NT2/D1 (cell line): ENCODE data around the gene ACTL10.

Source experiments
- DNase-seq: peaks from one replicate; pipeline ENCODE4 v3.0.0-alpha.2; 2011; ENCODE audit warnings: low read depth, low spot score
- H3K27me3 ChIP-seq: 2 replicates; pipeline ENCODE4 v1.6.0; 2011; ENCODE audit warnings: mild to moderate bottlenecking; ENCODE audit not compliant: insufficient read length, insufficient read depth
- H3K36me3 ChIP-seq: 2 replicates; pipeline ENCODE4 v1.6.1; 2011; ENCODE audit warnings: mild to moderate bottlenecking, low read length, mixed read lengths; ENCODE audit not compliant: insufficient read depth, insufficient read length
- H3K4me1 ChIP-seq: 2 replicates; pipeline ENCODE4 v1.5.1; 2011; ENCODE audit not compliant: insufficient read depth, insufficient read length
- H3K4me3 ChIP-seq: 2 replicates; pipeline ENCODE4 v1.5.1; 2011; ENCODE audit warnings: low read depth; ENCODE audit not compliant: insufficient read length
- H3K9ac ChIP-seq: 2 replicates; pipeline ENCODE4 v1.6.0; 2011; ENCODE audit warnings: low read depth; ENCODE audit not compliant: insufficient read length
- H3K9me3 ChIP-seq: 2 replicates; pipeline ENCODE4 v1.5.1; 2011; ENCODE audit warnings: mild to moderate bottlenecking, low read length; ENCODE audit not compliant: insufficient read depth
- SUZ12 ChIP-seq: IDR thresholded peaks from 2 replicates; pipeline ENCODE4 v1.6.1; 2011; ENCODE audit not compliant: insufficient read length, insufficient read depth; ENCODE audit errors: extremely low read depth
- YY1 ChIP-seq: IDR thresholded peaks from 2 replicates; pipeline ENCODE4 v1.6.1; 2011; ENCODE audit not compliant: insufficient read length, insufficient read depth
- ZNF274 ChIP-seq: IDR thresholded peaks from 2 replicates; pipeline ENCODE4 v1.6.1; 2011; ENCODE audit warnings: mild to moderate bottlenecking, low read depth, low read length

Gene ACTL10

DNA sequence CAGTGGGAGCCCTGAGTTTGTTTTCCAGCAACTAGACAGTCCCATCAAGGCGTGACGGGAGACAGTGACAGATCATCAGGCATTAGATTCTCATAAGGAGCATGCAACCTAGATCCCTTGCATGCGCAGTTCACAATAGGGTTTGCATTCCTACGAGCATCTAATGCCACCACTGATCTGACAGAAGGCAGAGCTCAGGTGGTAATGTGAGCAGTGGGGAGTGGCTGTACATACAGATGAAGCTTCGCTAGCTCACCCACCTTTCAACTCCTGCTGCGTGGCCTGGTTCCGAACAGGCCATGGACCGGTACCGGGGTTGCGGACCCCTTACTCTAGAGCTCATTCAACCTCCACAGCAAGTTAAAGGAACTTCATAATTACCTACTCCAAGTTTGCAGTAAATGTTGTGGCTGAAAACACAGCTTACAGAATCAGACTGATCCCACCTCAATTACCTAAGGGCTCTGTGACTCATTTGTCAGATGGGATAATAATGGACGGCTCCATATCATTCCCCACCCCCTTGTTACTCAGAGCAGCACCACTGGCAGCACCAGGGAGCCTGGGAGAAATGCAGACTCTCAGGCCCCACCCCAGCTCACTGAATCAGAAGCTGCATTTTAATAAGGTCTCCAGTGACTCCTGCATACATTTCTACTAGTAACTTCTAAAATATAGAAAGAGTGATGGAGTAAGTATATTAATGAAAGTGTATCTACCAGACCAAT, 37.6 kb downstream of the ACTL10 start:
- H3K27me3 ChIP-seq = no peaks in the 10 kb centered on the region
- H3K9me3 ChIP-seq = peaks cover 11% of the 10 kb centered on the region; the same call in 1 of the 2 replicates
- no peaks in the 10 kb centered on the region for H3K36me3 ChIP-seq
- no peak overlapping the region for H3K4me3 ChIP-seq
- TF ChIP-seq ZNF274 = no peak
- TF ChIP-seq YY1 = no peak
- H3K4me1 ChIP-seq = no peaks in the 10 kb centered on the region
- no peak overlapping the region for H3K9ac ChIP-seq
- no peak for DNase-seq

DNA sequence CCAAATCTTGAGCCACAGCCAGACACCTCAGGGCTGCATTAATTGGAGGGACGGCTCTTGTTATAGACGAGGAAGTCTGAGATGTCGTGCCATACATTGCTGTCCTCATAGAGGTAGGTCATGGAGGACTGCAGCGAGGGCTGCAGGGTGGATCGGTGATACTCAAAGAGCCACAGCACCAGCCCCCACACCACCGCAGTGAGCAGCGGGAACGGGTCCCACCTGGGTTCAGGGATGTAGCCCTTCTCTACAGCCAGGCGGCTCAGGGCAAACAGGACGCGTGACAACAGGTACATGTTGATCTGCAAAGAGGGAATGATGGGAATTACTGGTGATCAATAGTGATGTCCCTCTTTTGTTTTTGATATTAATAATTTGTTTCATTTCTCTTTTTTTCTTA, 40.9 kb downstream of the ACTL10 start:
- Histone ChIP-seq H3K4me3 (no peak overlapping the region), H3K27me3 (no peaks in the 10 kb centered on the region), H3K36me3 (no peaks in the 10 kb centered on the region), H3K9ac (no peak overlapping the region), H3K9me3 (no peaks in the 10 kb centered on the region), H3K4me1 (peaks cover 4% of the 10 kb centered on the region)
- no peak for TF ChIP-seq SUZ12
- no peak for TF ChIP-seq YY1
- TF ChIP-seq ZNF274 = no peak
- DNase-seq = no peak

DNA sequence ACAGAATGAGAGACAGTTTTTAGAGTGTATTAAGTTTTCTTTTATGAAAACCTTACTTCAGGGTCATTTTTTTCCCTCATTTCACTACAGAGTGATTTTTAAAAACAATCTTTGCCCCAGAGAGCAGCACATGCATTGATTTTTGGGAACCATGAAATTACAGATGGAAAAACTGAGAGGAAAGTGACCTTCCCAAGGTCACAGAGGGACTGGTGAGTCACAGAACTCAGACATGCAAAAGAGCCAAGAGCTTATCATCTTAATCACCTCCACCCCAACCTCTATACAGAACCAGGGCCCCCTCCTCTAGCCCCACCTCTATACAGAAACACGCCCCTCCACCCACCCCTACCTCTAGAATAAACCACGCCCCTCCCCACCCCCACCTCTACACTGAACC, 42.7 kb downstream of the ACTL10 start:
- no peaks in the 10 kb centered on the region for H3K36me3 ChIP-seq
- H3K9me3 ChIP-seq = no peaks in the 10 kb centered on the region
- no peak overlapping the region for H3K4me3 ChIP-seq
- H3K9ac ChIP-seq = no peak overlapping the region
- DNase-seq = no peak
- H3K4me1 ChIP-seq = peaks cover 4% of the 10 kb centered on the region
- no peaks in the 10 kb centered on the region for H3K27me3 ChIP-seq
- no peak for TF ChIP-seq SUZ12
- TF ChIP-seq YY1 = no peak
- no peak for TF ChIP-seq ZNF274

DNA sequence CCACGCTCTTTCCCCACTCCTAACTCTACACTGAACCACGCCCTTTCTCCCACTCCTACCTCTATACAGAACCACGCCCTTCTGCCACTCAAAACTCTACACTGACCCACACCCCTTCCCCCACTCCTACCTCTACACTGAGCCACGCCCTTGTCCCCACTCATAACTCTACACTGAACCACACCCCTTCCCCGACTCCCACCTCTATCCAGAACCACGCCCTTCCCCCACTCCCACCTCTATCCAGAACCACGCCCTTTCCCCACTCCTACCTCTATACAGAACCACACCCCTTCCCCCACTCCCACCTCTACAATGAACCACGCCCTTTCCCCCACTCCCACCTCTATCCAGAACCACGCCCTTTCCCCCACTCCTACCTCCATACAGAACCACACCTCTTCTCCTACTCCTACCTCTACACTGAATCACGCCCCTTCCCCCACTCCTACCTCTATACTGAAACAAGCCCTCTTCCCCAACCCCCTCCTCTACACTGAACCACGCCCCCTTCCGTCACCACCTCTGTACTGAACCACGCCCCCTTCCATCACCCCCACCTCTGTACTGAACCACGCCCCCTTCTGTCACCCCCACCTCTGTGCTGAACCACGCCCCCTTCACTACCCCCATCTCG, 43.3 kb downstream of the ACTL10 start:
- no peak for DNase-seq
- Histone ChIP-seq H3K27me3 (no peaks in the 10 kb centered on the region), H3K9ac (no peak overlapping the region), H3K4me3 (no peak overlapping the region), H3K9me3 (no peaks in the 10 kb centered on the region), H3K36me3 (no peaks in the 10 kb centered on the region), H3K4me1 (peaks cover 4% of the 10 kb centered on the region)
- no peak for TF ChIP-seq ZNF274
- no peak for TF ChIP-seq YY1
- TF ChIP-seq SUZ12 = no peak

DNA sequence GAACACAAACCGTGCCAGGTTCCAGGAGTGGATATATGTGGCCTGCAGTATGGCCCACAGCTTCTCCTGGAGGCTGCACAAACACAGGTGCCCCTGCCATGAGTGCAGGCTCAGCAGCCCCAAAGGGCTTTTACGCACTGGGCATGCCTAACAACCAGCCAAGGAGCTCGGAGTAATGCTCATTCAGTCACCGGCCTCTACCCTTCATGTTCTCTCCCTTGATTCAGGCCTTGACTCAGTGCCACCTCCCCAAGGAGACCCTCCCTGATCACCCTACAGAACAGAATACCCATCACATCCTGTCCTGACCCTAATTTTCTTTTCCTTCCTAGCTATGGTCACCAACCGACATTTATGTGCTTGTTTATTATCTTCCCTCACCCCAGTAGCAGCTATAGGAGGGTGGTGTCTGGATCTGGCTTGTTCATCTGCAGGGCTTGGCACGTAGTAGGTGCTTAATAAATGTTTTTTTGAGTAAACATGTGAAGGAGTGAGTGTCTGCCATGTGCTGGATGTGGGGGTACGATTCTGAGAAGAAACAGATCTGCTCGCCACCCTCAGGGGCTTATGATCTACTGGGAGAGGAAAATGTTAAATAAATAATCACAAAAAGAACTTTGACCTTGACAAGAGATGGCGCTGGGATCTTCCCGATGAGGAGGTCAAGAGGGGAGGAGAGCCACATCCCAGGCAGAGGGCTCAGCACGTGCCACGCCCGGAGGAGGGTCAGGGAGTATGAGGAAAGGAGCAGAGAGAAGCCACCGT, 44.1 kb downstream of the ACTL10 start:
- Histone ChIP-seq H3K36me3 (no peaks in the 10 kb centered on the region), H3K4me1 (peaks cover 4% of the 10 kb centered on the region), H3K9me3 (no peaks in the 10 kb centered on the region), H3K4me3 (no peak overlapping the region), H3K27me3 (no peaks in the 10 kb centered on the region), H3K9ac (no peak overlapping the region)
- no peak for DNase-seq
- TF ChIP-seq YY1 (no peak), SUZ12 (no peak), ZNF274 (no peak)

DNA sequence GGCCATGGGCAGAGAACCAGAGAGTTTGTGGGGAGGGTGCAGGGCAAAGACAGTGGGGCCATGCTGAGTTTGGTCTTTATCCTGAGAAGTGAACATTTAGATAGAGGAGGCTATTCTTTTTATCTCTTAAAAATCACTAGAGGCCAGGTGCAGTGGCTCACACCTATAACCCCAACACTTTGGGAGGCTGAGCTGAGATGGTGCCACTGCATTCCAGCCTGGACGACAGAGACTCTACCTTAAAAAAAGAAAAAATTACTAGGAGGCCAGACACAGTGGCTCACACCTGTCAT, 44.6 kb downstream of the ACTL10 start:
- TF ChIP-seq YY1 (no peak), ZNF274 (no peak), SUZ12 (no peak)
- Histone ChIP-seq H3K36me3 (no peaks in the 10 kb centered on the region), H3K27me3 (no peaks in the 10 kb centered on the region), H3K4me1 (peaks cover 4% of the 10 kb centered on the region), H3K9ac (no peak overlapping the region), H3K9me3 (no peaks in the 10 kb centered on the region), H3K4me3 (no peak overlapping the region)
- no peak for DNase-seq

DNA sequence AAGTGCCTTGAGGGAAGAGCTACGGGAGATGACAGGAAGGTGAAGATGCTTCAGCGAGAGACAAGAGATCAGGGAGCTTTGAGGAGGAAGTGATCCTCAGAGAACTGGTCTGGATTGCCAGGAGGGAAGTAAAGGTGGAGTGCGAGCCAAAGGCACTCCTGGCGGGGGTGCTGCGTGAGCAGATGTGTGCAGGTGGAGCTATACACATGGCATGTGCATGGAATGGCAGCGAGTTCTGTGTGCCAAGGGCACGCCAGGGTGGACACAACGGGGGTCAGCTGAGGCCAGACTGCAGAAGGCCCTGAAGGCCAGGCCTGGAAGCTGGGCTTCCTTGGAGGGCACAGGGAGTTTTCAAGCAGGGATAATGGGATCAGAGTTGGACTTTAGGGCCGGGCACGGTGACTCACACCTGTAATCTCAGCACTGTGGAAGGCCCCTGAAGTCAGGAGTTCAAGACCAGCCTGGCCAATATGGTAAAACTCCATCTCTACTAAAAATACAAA, 47.2 kb downstream of the ACTL10 start:
- H3K4me3 ChIP-seq = no peak overlapping the region
- no peaks in the 10 kb centered on the region for H3K9me3 ChIP-seq
- no peak for DNase-seq
- H3K4me1 ChIP-seq = peaks cover 4% of the 10 kb centered on the region
- no peaks in the 10 kb centered on the region for H3K27me3 ChIP-seq
- no peak for TF ChIP-seq YY1
- TF ChIP-seq ZNF274 = no peak
- no peak for TF ChIP-seq SUZ12
- no peak overlapping the region for H3K9ac ChIP-seq
- H3K36me3 ChIP-seq = no peaks in the 10 kb centered on the region
